SK-N-SH (cell line): ENCODE data around the gene GRM1.

ENCODE experiments used
- CTCF ChIP-seq: fragments of 200-600 bp; sonication (generic); IDR thresholded peaks from 2 replicates; pipeline ENCODE4 v1.6.1; 2017; ENCODE audit warnings: antibody characterized with exemption, mild to moderate bottlenecking, moderate library complexity
- EZH2phosphoT487 ChIP-seq: fragments of 200-600 bp; sonication (generic); IDR thresholded peaks from 2 replicates; pipeline ENCODE4 v1.6.1; 2017; ENCODE audit warnings: low read depth, mixed run types, mild to moderate bottlenecking, antibody characterized with exemption, moderate library complexity, borderline replicate concordance
- GATA2 ChIP-seq: sonication (generic); formaldehyde crosslinking; IDR thresholded peaks from 2 replicates; pipeline ENCODE4 v1.5.0; 2020; ENCODE audit warnings: mild to moderate bottlenecking, missing genetic modification reagents
- JUND ChIP-seq: IDR thresholded peaks from 2 replicates; pipeline ENCODE4 v1.4.0; 2012
- MEF2A ChIP-seq: IDR thresholded peaks from 2 replicates; pipeline ENCODE4 v1.4.0; 2012; ENCODE audit warnings: low read depth, borderline replicate concordance
- MXI1 ChIP-seq: IDR thresholded peaks from 2 replicates; pipeline ENCODE4 v1.6.1; 2012; ENCODE audit warnings: mild to moderate bottlenecking, low read depth, low read length, improper control_type of control experiment
- NRF1 ChIP-seq: IDR thresholded peaks from 2 replicates; pipeline ENCODE4 v1.6.1; 2012; ENCODE audit warnings: low read depth, mild to moderate bottlenecking, low read length
- POLR2AphosphoS5 ChIP-seq: IDR thresholded peaks from 2 replicates; pipeline ENCODE4 v1.6.1; 2012; ENCODE audit warnings: low read depth, low read length
- REST ChIP-seq: IDR thresholded peaks from 2 replicates; pipeline ENCODE4 v1.6.1; 2012; ENCODE audit warnings: mild to moderate bottlenecking, low read depth, low read length, moderate library complexity
- RFX5 ChIP-seq: IDR thresholded peaks from 2 replicates; pipeline ENCODE4 v1.6.1; 2012; ENCODE audit warnings: mild to moderate bottlenecking, improper control_type of control experiment, low read length
- SIN3A ChIP-seq: IDR thresholded peaks from 2 replicates; pipeline ENCODE4 v1.6.1; 2012; ENCODE audit warnings: low read depth, mild to moderate bottlenecking, low read length, moderate library complexity, borderline replicate concordance
- SMC3 ChIP-seq: IDR thresholded peaks from 2 replicates; pipeline ENCODE4 v1.6.1; 2012; ENCODE audit warnings: low read depth, low read length, improper control_type of control experiment
- USF1 ChIP-seq: IDR thresholded peaks from 2 replicates; pipeline ENCODE4 v1.4.0; 2012; ENCODE audit warnings: low read depth, borderline replicate concordance
- YY1 ChIP-seq: IDR thresholded peaks from 2 replicates; pipeline ENCODE4 v1.4.0; 2012; ENCODE audit warnings: low read depth, mild to moderate bottlenecking

DNA sequence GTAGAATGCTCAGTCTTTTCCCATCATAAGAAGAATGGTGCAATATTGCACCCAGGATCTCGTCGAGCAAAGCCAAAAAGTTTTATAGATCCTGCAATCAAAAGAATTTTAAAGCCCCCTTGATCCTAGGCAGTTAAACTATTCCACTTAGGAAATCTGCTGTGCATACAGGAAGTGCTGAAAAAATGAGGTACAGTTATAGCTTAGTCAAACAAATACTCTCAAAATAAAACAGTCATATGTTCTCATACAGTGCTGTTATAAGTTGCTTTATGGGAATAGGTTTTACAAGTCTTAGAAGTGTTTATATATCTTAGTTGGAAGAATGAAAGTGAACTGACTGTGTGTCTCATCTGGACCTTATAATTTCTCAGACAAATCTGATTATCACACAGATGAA lies 282.2 kb downstream of the GRM1 start:
- TF ChIP-seq MEF2A (no peak), YY1 (no peak), RFX5 (no peak), CTCF (no peak), EZH2phosphoT487 (no peak), REST (no peak), NRF1 (no peak), SIN3A (no peak), SMC3 (no peak), POLR2AphosphoS5 (no peak), USF1 (no peak), JUND (no peak), GATA2 (CRISPR knock-in tag) (no peak), MXI1 (no peak)
